Activated CD4-positive, alpha-beta T cell treated with anti-CD3 and anti-CD28 coated beads, Interleukin-10, Interleukin-2, amounts not matched to agents 100 ng/mL and 50 ng/mL, durations not matched to agents 16 hours and 8 hours (primary cell): ENCODE data around the gene SRSF1.
"Not testable (repeated sequence)": the region's sequence is repeated elsewhere in the genome, so short reads cannot be mapped to it uniquely, and the experiment has no call there.

Experiments used
- DNase-seq: peaks from one replicate; pipeline ENCODE4 v3.0.0-alpha.2; 2020

SRSF1 gene

DNA sequence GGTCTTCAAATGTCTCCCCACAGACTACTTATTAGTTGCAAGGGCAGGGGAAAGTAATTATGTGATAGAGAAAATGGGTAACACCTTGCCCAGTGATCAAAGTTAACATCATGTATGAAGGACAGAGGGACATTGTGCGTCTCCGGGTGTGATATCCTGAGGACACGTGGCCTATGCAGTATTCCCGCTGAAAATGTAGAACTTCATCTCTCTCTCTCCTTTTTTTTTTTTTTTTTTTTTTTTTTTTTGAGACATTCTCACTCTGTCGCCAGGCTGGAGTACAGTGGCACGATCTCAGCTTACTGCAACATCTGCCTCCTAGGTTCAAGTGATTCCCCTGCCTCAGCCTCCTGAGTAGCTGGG is 43.9 kb downstream of the SRSF1 start:
- no peak for DNase-seq

DNA sequence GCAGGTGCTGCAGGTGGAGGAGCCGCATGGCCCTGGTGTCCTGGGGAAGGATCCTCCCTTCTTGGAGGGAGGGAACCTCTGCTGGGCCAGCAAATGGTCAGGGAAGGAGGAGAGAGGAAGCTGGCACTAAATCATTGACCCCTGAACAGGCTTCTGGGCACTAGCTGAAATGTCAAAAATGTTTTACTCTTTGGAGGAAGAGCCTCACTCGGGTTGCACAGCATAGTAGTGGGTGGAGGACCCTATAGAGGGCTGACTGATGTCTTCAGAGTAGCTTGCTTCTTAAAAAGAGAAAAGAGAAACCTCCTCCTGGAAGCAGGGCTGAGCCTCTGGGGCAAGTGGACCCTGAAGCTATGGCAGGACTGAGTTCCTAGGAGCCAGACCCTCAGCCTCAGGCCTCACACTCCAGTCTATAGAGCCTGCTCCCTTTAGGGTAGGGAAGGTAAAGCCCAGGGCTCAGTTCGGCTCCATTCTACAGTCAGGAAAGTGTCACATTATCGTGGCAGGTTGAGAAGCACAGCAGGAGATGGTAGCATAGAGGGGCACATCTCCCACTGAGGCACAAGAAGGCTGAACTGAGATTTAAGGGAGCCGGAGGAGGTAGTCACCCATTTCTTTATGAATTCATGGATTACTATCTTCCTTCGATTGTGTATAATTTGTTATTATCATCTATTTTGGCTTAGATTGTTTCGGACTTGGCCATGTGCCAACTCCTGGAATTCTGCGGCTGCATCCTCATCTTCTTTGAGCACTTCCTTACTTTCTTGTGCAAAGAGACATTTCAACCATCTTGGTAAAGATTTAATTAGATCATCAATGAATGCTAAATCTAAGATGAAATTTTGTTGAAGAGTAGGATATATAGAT is 44.5 kb downstream of the SRSF1 start:
- no peak for DNase-seq

DNA sequence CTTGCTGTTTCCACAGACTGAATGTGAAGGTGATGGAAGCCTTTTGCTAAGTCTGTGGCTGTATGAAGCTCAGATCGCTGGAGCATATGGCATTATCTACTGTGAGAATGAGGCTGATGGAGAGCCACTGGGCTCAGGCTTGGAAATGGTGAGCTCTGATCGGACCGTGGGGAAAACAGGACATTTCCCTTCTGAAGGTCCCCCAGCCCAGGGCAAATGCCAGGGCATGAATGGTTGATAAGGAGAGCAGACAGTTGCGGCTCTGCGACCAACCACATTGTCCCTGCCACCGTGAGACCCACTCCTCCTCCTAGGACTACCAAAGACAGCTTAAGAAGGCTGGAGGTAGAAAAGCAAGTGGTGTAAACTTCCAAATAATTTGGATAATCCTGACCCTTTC is 47.1 kb downstream of the SRSF1 start:
- no peak for DNase-seq

DNA sequence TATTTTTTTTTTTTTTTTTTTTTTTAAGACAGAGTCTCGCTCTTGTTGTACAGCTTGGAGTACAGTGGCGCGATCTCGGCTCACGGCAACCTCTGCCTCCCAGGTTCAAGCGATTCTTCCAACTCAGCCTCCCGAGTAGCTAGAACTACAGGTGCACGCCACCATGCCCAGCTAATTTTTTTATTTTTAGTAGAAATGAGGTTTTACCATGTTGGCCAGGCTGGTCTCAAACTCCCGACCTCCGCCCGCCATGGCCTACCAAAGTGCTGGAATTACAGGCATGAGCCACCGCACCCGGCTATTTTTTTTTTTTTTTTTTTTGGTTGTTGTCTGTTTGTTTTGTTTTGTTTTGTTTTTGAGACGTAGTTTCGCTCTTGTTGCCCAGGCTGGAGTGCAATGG is 48.7 kb downstream of the SRSF1 start:
- not testable (repeated sequence) for DNase-seq

DNA sequence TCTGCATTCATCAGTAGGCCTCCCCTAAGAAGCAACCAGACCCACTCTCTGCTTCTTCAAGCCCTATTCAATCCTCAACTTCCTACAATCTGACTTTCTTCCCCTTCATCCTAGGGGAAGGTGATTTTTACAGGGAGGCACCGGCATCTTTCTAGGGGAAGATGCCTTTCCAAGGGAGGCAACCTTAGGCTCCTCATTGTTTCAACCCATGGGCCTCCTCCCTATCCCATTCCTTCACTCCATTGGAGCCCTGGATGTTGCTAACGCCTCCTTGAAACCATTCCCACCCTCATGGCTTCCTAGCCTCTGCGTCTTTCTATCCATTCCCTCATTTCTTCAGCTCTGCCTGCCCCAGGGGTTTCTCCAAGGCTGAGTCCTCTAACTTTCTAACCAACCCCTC is 49.2 kb downstream of the SRSF1 start:
- DNase-seq = no peak

DNA sequence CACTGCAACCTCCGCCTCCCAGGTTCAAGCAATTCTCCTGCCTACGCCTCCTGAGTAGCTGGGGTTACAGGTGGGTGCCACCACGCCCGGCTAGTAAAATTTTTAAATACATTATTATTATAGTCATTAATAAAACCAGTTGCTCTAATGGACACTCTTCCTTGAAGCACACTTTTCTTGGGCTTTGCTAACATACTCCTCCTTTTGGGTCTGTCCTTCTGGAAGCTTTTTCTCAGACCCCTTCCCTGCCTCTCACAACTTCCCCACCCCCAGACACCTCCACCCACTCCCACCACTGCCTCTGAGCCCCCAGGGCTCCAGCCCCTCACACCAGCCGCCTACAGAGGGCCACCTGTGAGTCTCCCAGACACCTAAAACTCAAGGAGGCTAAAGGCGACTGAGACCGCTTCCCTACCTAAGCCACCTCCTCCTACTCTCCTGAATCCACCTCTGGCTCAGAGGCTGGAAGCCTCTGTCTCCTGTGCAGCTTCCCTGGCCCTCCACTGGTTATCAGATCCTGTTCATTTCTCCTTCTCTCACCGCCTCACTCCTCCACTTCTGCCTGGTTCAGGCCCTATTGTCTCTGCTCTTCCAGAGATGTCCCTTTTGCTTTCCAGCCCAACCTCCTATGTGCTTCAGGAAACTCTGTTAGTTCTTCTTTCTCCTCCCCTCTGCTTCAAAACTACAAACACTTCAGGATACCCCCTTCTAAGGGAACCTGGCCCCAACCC is 49.8 kb downstream of the SRSF1 start:
- DNase-seq = no peak

DNA sequence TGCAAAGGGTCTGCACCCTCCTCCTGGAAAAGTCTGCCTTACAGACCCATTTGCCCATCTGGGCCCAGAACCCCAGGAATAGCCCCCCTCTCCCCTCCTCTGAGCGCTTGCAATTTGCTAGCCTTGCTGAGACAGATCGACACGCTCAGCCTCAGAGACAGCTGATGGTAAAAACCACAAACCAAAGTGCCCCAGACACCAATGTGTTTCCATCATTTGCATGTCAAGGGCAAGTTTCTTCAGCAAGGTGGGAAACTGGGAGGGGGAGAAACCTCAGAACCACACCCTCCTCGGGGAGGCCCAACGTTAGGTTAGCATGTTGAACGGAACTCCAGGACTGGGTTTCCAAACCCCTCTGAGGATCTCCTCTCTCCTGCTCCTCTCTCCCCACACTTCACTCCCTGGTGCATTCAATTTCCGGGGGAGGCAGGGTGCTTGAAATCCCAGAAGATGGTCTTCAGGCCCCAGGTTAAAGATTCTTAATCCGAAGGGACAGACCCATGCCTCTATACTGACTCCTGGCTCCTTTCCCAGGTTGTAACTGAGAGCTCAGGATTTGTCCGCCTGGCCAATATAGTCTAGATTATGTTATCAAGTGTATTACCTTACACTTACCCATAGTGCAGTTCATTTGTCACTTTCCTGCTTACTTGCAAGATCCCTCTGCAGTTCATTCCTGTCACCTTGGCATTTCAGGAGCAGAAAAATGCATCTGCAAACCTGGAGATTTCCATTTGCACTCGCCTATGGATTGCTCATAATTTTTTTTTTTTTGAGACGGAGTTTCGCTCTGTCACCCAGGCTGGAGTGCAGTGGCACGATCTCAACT is 50.5 kb downstream of the SRSF1 start:
- DNase-seq = peak; percentile 63

DNA sequence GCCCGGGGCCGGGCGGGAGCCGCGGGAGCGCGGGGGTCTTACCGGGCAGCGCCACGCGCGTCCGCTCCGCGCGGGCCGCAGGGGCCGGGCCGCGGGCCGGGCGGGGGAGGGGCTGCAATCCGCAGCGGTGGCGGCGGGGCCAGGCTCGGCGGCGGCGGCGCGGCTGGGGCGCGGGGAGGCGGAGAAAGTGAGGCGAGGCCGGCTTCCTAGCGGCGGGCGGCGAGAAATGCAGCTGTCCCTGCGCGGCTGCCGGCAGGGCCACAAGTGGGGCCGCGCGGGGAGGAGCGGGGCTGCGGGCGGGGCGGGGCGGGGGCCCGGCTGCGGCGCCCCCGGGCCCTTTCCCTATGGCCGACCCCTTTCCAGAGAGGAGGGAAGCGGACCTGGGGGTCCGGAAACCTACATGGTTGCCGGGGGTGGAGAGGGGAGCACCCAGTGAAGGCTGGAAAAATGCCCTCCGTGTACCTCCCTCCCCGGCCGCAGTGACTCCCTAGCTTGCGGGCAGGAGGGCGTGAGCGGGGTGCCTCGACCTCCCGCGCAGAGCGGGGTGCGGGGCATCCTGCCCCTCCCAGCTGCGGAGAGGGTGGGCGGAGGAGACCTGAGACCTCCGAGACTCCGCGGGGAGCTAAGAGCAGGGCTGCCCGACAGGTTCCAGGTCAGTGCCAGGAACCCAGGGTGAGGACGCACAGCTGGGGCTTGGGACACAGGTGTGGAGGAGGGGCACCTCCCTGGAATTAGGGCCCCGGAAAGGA is 51.7 kb downstream of the SRSF1 start, which contains the start of gene CUEDC1:
TSS of gene CUEDC1 (minus strand) at position 230 of the 749 bp plus-strand sequence. CDS start 69,848 bp downstream, outside the sequence.
- peak; percentile 69 for DNase-seq

DNA sequence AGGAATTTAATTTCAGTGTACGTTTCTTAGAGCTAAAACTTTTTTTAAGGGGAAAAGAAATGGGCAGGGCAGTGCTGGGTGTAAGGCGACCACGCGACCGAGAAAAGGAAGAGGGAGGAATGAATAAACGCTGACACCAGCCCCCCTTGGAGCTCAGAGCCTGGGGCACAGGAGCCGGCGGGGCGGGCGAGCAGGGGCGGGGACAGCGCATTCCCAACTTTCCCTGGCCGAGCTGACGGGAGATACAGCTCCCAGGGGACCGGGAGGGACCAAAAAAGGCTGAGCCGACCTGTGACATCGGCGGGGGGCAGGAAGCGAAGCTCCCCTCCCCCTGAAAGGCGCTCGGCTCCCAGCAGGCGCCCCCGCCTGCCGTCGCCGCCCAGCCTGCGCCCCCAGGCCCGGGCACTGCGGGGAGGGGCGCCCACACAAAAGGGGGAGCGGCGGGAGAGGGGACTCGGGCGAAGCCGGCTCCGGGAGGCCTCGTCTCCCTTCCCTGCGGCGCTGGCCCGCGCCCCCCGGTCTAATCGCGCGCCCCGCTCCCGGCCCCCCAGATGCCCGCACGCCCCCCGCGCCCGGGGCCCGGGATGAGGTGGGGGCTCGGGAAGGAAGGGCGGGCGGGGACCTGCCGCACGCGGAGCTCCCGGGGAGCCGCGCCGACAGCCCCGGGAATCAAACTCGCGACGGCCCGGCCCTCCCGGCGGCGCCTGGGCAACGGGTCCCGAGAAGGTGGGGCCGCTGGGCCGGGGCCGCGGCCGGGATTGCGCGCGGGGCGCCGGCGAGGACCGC is 52.5 kb downstream of the SRSF1 start:
- DNase-seq = no peak

DNA sequence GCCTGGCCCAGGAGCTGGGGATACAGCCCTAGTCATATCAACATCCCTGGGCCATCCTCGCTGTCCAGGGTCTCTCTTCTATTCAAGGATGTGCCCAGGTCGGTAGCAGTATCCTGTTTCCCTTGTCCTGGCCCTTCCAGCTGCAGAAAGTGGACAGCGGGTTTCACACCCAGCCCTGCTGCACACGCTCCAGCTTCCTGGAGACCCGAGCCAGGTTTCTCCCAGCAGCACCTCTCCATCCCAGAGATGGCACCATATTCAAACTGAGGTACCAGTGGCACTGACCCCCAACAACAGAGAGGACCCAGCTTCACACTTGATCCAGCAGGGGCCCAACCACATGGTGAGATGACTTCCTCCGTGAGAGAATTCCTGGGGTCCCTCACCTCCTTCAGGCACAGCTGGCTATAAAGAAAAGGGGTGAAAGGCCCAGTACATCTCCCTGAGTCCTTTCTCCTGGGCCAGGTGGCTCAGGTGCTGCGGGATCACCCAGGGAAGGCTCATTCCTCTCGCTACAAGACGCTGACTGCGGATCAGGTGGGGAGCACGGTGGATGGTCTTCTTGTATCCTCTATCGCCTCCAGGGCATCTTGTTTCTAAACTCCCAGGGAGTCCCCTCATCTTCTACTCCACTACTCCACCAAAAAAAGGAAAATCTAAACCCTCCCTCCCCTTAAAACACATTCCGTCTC is 53.2 kb downstream of the SRSF1 start:
- no peak for DNase-seq
